NB4 (cell line): ENCODE results near the gene ADAM8.

ENCODE experiments used
- POLR2A ChIP-seq: IDR thresholded peaks from 2 replicates; pipeline ENCODE4 v1.6.1; 2011; ENCODE audit warnings: mild to moderate bottlenecking; ENCODE audit not compliant: insufficient read length; ENCODE audit errors: extremely low read depth
- TF ChIP-seq, protein P1 (sequence below): IDR thresholded peaks from one replicate; pipeline ENCODE4 v1.5.1; 2012; ENCODE audit warnings: low read depth, low read length

DNA sequence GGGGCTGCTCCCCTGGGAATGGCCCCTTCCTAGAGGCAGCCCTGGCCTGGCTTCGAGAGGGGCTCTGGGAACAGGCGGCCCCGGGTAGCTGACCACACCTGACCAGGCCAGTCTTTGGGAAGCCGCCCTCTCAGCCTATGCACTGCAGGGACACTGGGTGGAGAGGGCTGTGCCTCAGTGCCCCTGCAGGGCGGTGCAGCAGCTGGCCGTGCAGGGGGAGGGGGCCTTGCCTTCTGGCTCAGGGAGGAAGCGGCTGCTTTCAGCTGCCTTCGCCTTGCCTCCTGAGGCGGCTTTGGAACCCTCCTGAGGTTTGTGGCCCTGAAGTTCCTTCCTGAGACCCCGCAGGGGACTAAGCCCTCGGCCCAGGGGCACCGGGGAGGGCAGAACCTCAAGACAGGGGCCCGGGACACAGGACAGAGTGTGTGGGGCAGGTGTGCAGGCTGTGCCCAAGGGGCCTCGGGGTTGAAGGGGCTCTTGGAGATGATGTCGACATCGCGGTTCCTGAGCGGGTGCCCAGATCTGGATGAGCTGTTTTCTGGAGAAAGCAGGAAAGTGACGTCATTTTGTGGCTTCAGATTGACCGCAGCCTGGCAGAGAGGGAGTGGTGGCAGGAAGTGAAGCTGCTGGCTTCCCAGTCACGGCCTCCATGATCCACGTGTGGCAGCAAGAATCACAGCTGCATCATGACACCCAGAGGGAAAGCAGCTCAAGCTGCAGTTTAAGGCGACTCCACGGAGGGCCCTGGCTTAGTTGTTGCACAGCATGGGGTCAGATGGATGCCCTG is 17.7 kb downstream of the ADAM8 start:
- TF ChIP-seq, protein P1, sequence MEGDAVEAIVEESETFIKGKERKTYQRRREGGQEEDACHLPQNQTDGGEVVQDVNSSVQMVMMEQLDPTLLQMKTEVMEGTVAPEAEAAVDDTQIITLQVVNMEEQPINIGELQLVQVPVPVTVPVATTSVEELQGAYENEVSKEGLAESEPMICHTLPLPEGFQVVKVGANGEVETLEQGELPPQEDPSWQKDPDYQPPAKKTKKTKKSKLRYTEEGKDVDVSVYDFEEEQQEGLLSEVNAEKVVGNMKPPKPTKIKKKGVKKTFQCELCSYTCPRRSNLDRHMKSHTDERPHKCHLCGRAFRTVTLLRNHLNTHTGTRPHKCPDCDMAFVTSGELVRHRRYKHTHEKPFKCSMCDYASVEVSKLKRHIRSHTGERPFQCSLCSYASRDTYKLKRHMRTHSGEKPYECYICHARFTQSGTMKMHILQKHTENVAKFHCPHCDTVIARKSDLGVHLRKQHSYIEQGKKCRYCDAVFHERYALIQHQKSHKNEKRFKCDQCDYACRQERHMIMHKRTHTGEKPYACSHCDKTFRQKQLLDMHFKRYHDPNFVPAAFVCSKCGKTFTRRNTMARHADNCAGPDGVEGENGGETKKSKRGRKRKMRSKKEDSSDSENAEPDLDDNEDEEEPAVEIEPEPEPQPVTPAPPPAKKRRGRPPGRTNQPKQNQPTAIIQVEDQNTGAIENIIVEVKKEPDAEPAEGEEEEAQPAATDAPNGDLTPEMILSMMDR = no peak
- peak; percentile 11 for TF ChIP-seq POLR2A
